ENCODE data around the gene BCL3. TPM values are rescaled to one million over a fixed set of nuclear protein-coding genes. Genes with fewer than 3 reads are reported as not detected.

BCL3 gene
- total and polyA plus RNA-seq, 2 of the 4 experiments (the other 2 are of a cell fraction): 1.6 to 26.0 TPM

GRCh38 chr19:44755219-44755618 lies 6.7 kb downstream of the BCL3 start:
- peak overlapping the region; percentile 78 for H4K91ac ChIP-seq (ENCODE audit: insufficient read depth, low read depth, low read length)
- H2BK20ac ChIP-seq (ENCODE audit: low read depth, low read length): peak overlapping the region; percentile 82
- BruUV-seq (replicated peaks): no TSS peak
- H3K14ac ChIP-seq (replicated peaks; ENCODE audit: low read depth, low read length): peak overlapping the region; percentile 67
- no peak overlapping the region for H3K4me3 ChIP-seq (ENCODE audit: insufficient read depth, low read depth, low read length)
- no peaks in the 10 kb centered on the region for H3K9me3 ChIP-seq (ENCODE audit: control insufficient read depth, insufficient read depth, low read length)
- H4K5ac ChIP-seq (ENCODE audit: low read depth, low read length): peak overlapping the region; percentile 71
- H3K27me3 ChIP-seq (ENCODE audit: control insufficient read depth, insufficient read depth, low read length): no peaks in the 10 kb centered on the region
- H2AK5ac ChIP-seq (ENCODE audit: low read depth, low read length): peak overlapping the region; percentile 91
- peak overlapping the region; percentile 93 for H3K23ac ChIP-seq (ENCODE audit: low read depth, low read length)
- peak overlapping the region; percentile 67; the same call in 1 of the 2 replicates for H3K4me2 ChIP-seq (ENCODE audit: low read depth, low read length)
- peak overlapping the region; percentile 78 for H3K4ac ChIP-seq (ENCODE audit: low read depth, low read length)
- intact Hi-C loops (cut with micrococcal nuclease) (loop anchor here (5.0 kb wide), 1 partner anchor 33 kb away; no protein-coding TSS in a partner anchor), dilution Hi-C loops (cut with HindIII; ENCODE audit: low sequenced_read_pairs, unreplicated experiment) (no loop called here), in situ Hi-C loops (cut with MboI; ENCODE audit: low sequenced_read_pairs) (no loop called here)
- peak overlapping the region; percentile 73 for H3K27ac ChIP-seq (ENCODE audit: insufficient read depth, low read length)
- TF ChIP-seq RAD21 (IDR thresholded peaks at IDR 0.05; ENCODE audit: low read length) (no peak), POLR2A (IDR thresholded peaks at IDR 0.05; ENCODE audit: low read depth, low read length) (0 out of 2 replicates have a peak, but pooled peaks have one; percentile 8)
- H3K9me1 ChIP-seq (ENCODE audit: insufficient read depth, low read length): peaks cover 16% of the 10 kb centered on the region
- H3K56ac ChIP-seq (ENCODE audit: extremely low read depth, insufficient read depth, low read length): no peak overlapping the region
- ChIA-PET CTCF (interaction anchor here (1.4 kb wide), 1 partner anchor 31 kb away, joined by 4 read pairs; no protein-coding TSS in a partner anchor), POLR2A (ENCODE audit: unreplicated experiment) (no interaction called here)
- H2BK15ac ChIP-seq (ENCODE audit: low read depth, low read length): peak overlapping the region; percentile 52; the same call in 1 of the 3 replicates
- peak overlapping the region; percentile 64 for H2BK5ac ChIP-seq (ENCODE audit: low read depth, low read length, poor library complexity, severe bottlenecking)
- no CpG with 5 or more reads among the region's 4 CpGs for WGBS, 2 experiments (ENCODE audit: extremely low coverage in 2 of 2, insufficient read length in 1 of 2)
- H3K18ac ChIP-seq (ENCODE audit: low read depth, low read length): peak overlapping the region; percentile 68
- H3K36me3 ChIP-seq (ENCODE audit: control insufficient read depth, insufficient read depth, low read length): peaks cover 61% of the 10 kb centered on the region
- peaks cover 27 to 76% of the 10 kb centered on the region in 2 experiments for H3K79me1 ChIP-seq (ENCODE audit: low read depth in 1 of 2, low read length in 2 of 2)
- H4K20me1 ChIP-seq (ENCODE audit: insufficient read depth, low read length): peaks cover 31% of the 10 kb centered on the region
- peak overlapping the region; percentile 38 for H2AK9ac ChIP-seq (replicated peaks; ENCODE audit: low read depth, low read length, poor library complexity)
- ATAC-seq (ENCODE audit: low read depth) (no peak), DNase-seq (no peak)
- peak overlapping the region; percentile 66 for H3K9ac ChIP-seq (ENCODE audit: low read depth, low read length)
- peak overlapping the region; percentile 29 for H2BK120ac ChIP-seq (ENCODE audit: low read depth, low read length)
- H3K4me1 ChIP-seq (ENCODE audit: control insufficient read depth, insufficient read depth, low read length): peaks cover 57% of the 10 kb centered on the region
- peak overlapping the region; percentile 49 to 92 for H4K8ac ChIP-seq (ENCODE audit: low read depth in 2 of 2, low read length in 2 of 2)
- H2AFZ ChIP-seq (replicated peaks; ENCODE audit: low read length, poor library complexity): no peak overlapping the region
